GM12878 (cell line): ENCODE measurements around the gene TIPIN. TPM values are rescaled to one million over a fixed set of nuclear protein-coding genes. Genes with fewer than 3 reads are reported as not detected.
A peak's percentile ranks its signal among the peaks of the same experiment; 100 is the strongest.

Experiments
- ATAC-seq: fragments of 200-7000 bp; cut with Tn5 transposase; 3 replicates; pipeline ENCODE4 v1.9.1; 2020; ENCODE audit warnings: mild to moderate bottlenecking, moderate library complexity
- BruUV-seq: library from RNA; stranded (reverse); fragments of 400-500 nt; replicated peaks from 2 replicates; lab custom pipeline; 2021; lab: Mats Ljungman, UMichigan
- CTCF ChIA-PET: fragments of 300-600 bp; sonication (Branson Sonifier 250); formaldehyde crosslinking; extraction: SDS; loops from one replicate; lab custom pipeline; 2021; ENCODE audit warnings: inconsistent platforms; lab: Yijun Ruan, JAX
- POLR2A ChIA-PET: fragments of 350-600 bp; formaldehyde crosslinking; extraction: SDS; loops from one replicate; lab custom pipeline; 2021; ENCODE audit warnings: inconsistent platforms; lab: Charles Lee
- RAD21 ChIA-PET: fragments of 300-600 bp; sonication (Branson Sonifier 250); formaldehyde crosslinking; loops from one replicate; lab custom pipeline; 2023; ENCODE audit warnings: antibody characterized with exemption; ENCODE audit not compliant: unreplicated experiment; lab: Charles Lee
- SMC1A ChIA-PET: fragments of 300-600 bp; sonication (Branson Sonifier 250); formaldehyde crosslinking; loops from one replicate; lab custom pipeline; 2023; ENCODE audit not compliant: unreplicated experiment, uncharacterized antibody; lab: Charles Lee
- DNase-seq: peaks from one replicate; pipeline ENCODE4 v3.0.0-alpha.2; 2011; ENCODE audit warnings: low read depth, low spot score
- FAIRE-seq: peaks from 3 replicates; lab custom pipeline; 2011; peaks lifted over from hg19 to GRCh38; lab: Jason Lieb, UNC
- H2AFZ ChIP-seq: 2 replicates; pipeline ENCODE4 v1.6.0; 2011; ENCODE audit warnings: low read depth, low read length, control low read depth; ENCODE audit not compliant: control insufficient read depth
- H3K27ac ChIP-seq: 2 replicates; pipeline ENCODE4 v1.5.1; 2011; ENCODE audit warnings: control low read depth; ENCODE audit not compliant: control insufficient read depth, insufficient read depth
- H3K27me3 ChIP-seq, 2 experiments: replicated peaks in 1 of 2; 2 replicates each; pipeline versions ENCODE4 v1.6.0 to v1.6.1; 2011; ENCODE audit warnings: low read length in 1 of 2; ENCODE audit not compliant: control insufficient read depth in 2 of 2, insufficient read depth in 2 of 2
- H3K36me3 ChIP-seq, 2 experiments: 2 replicates each; pipeline ENCODE4 v1.5.1; 2011; ENCODE audit warnings: low read length in 1 of 2; ENCODE audit not compliant: control insufficient read depth in 2 of 2, insufficient read depth in 2 of 2
- H3K4me1 ChIP-seq: 2 replicates; pipeline ENCODE4 v1.6.1; 2011; ENCODE audit warnings: mild to moderate bottlenecking, low read length, moderate library complexity, mixed read lengths; ENCODE audit not compliant: control insufficient read depth, insufficient read depth
- H3K4me2 ChIP-seq: 2 replicates; pipeline ENCODE4 v1.6.0; 2011; ENCODE audit warnings: control low read depth; ENCODE audit not compliant: control insufficient read depth, insufficient read depth
- H3K4me3 ChIP-seq: fragments of 200-600 bp; sonication (generic); 2 replicates; pipeline ENCODE4 v1.5.1; 2016
- H3K79me2 ChIP-seq: 2 replicates; pipeline ENCODE4 v1.6.0; 2011; ENCODE audit warnings: low read length; ENCODE audit not compliant: control insufficient read depth, insufficient read depth
- H3K9ac ChIP-seq: 2 replicates; pipeline ENCODE4 v1.8.0; 2011; ENCODE audit warnings: low read length, control low read depth, mixed read lengths; ENCODE audit not compliant: control insufficient read depth, insufficient read depth
- H3K9me3 ChIP-seq: replicated peaks from 3 replicates; pipeline ENCODE4 v1.5.1; 2011; ENCODE audit warnings: mild to moderate bottlenecking, low read length; ENCODE audit not compliant: control insufficient read depth, insufficient read depth
- H4K20me1 ChIP-seq: 2 replicates; pipeline ENCODE4 v1.6.0; 2011; ENCODE audit not compliant: control insufficient read depth, insufficient read depth
- BHLHE40 ChIP-seq, 2 experiments: fragments of 450-650 bp in 1 of 2; IDR thresholded peaks; 2 replicates each; pipeline ENCODE4 v1.6.1; 2011 to 2017; ENCODE audit warnings: low read depth in 2 of 2, borderline replicate concordance in 1 of 2, improper control_type of control experiment in 1 of 2, low read length in 1 of 2, mild to moderate bottlenecking in 1 of 2
- CREB1 ChIP-seq: IDR thresholded peaks from 2 replicates; pipeline ENCODE4 v1.6.1; 2012; ENCODE audit warnings: low read depth, mild to moderate bottlenecking, inconsistent platforms
- EGR1 ChIP-seq, 2 experiments: IDR thresholded peaks; 1 replicate in 1 of 2; 2 replicates in 1 of 2; pipeline ENCODE4 v1.6.1; 2011 to 2012; ENCODE audit warnings: low read depth in 2 of 2, low read length in 2 of 2, borderline replicate concordance in 1 of 2, mild to moderate bottlenecking in 1 of 2, moderate library complexity in 1 of 2
- EP300 ChIP-seq, 2 experiments: fragments of 150-350 bp in 1 of 2; IDR thresholded peaks; 2 replicates each; pipeline ENCODE4 v1.6.1; 2011 to 2012; ENCODE audit warnings: low read depth in 2 of 2, low read length in 2 of 2, borderline replicate concordance in 1 of 2, improper control_type of control experiment in 1 of 2, inconsistent platforms in 1 of 2; ENCODE audit not compliant: control insufficient read depth in 1 of 2
- HCFC1 ChIP-seq: fragments of 150-350 bp; IDR thresholded peaks from 2 replicates; pipeline ENCODE4 v1.6.1; 2014; ENCODE audit warnings: low read length
- IKZF1 ChIP-seq: fragments of 450-650 bp; conservative IDR thresholded peaks from 2 replicates; pipeline ENCODE4 v1.6.1; 2017; ENCODE audit warnings: antibody characterized with exemption, mild to moderate bottlenecking
- JUNB ChIP-seq: IDR thresholded peaks from 2 replicates; pipeline ENCODE4 v1.6.1; 2016; ENCODE audit warnings: antibody characterized with exemption, mild to moderate bottlenecking
- MTA2 ChIP-seq: fragments of 450-650 bp; IDR thresholded peaks from 2 replicates; pipeline ENCODE4 v1.6.1; 2016; ENCODE audit warnings: low read depth, mild to moderate bottlenecking, moderate library complexity
- SPI1 ChIP-seq: IDR thresholded peaks from 2 replicates; pipeline ENCODE4 v1.6.1; 2011; ENCODE audit warnings: low read depth, mild to moderate bottlenecking, low read length, moderate library complexity, borderline replicate concordance; ENCODE audit not compliant: insufficient read depth
- TCF12 ChIP-seq: IDR thresholded peaks from 2 replicates; pipeline ENCODE4 v1.6.1; 2011; ENCODE audit warnings: low read depth, mild to moderate bottlenecking, low read length
- WGBS: methylation state at CpG from one replicate; pipeline ENCODE4 v1.1.6; 2016; ENCODE audit warnings: low lambda C conversion rate; ENCODE audit not compliant: insufficient replicate concordance, insufficient coverage; ENCODE audit errors: missing lambda C conversion rate; 5-methylcytosine and 5-hydroxymethylcytosine counted together
- in situ Hi-C: fragments of 300-500 bp; cut with MboI; formaldehyde crosslinking; loops from 9 replicates; pipeline ENCODE4 v1.14.3; 2018; ENCODE audit warnings: mixed read lengths
- intact Hi-C: fragments of 100-400 bp; cut with micrococcal nuclease; formaldehyde crosslinking; loops from one replicate; pipeline ENCODE4 v1.14.2; 2022; ENCODE audit not compliant: unreplicated experiment
- polyA plus RNA-seq, 11 experiments: library from polyadenylated mRNA; depleted of rRNA in 4 of 11; unstranded in 6 of 11; stranded (reverse) in 5 of 11; fragments of >200 nt; fragmentation: Nextera tagmentation in 4 of 11; fragmentation: Illumina TruSeq in 1 of 11; extraction: Ambion mirVana in 4 of 11; extraction: Trizol in 1 of 11; gene quantifications; 1 replicate in 1 of 11; 2 replicates in 10 of 11; pipeline versions ENCODE4 v1.2.1 to v1.2.3, GENCODE V29; 2011 to 2016; ENCODE audit warnings: inconsistent platforms in 2 of 11, missing spikeins in 2 of 11, low read depth in 1 of 11
- total RNA-seq, 4 experiments: library from RNA; depleted of rRNA in 3 of 4; stranded (reverse); fragments of >200 nt in 3 of 4; fragmentation: Illumina TruSeq in 1 of 4; extraction: Trizol in 1 of 4; gene quantifications; 2 replicates each; pipeline versions ENCODE4 v1.2.1 to v1.2.3, GENCODE V29; 2013 to 2021
- TF ChIP-seq, protein P1 (sequence below): fragments of 450-650 bp; conservative IDR thresholded peaks from 2 replicates; pipeline ENCODE4 v1.6.1; 2017; ENCODE audit warnings: mild to moderate bottlenecking, moderate library complexity
- TF ChIP-seq, protein P2 (sequence below): fragments of 450-650 bp; IDR thresholded peaks from 2 replicates; pipeline ENCODE4 v1.6.1; 2017; ENCODE audit warnings: mild to moderate bottlenecking, low read depth, inconsistent platforms; ENCODE audit not compliant: poor library complexity, severe bottlenecking

TIPIN gene
- total and polyA plus RNA-seq, 10 of the 15 experiments (the other 5 are each of a cell fraction or from before 2014, with no cell fraction given) = 21.1 to 69.2 (median 47.0) TPM

DNA sequence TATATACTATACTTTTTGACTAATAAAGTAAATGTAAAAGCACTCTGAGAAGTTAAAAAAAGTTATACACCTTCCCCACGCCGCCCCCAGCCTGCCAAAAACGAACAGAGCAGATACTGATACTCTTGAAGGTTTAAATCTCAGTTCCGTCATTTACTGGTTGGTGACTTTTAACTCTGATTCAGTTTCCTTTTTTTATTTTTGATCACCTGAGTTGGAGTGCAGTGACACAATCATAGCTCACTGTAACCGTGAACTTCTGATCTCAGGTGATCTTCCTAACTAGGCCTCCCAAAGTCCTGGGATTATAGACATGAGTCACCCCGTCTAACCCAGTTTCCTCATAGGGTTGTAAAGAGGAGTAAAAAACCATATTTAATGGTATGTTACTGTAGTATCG, 3.3 kb upstream of the TIPIN start:
- H3K27me3 ChIP-seq = no peaks in the 10 kb centered on the region
- H3K4me1 ChIP-seq = peaks cover 8% of the 10 kb centered on the region
- DNase-seq (peak; percentile 24), FAIRE-seq (no peak), ATAC-seq (peak; percentile 13)
- in situ Hi-C loops = loop anchor here (5.0 kb wide), 1 partner anchor 143 kb away; the partner anchor contains the start of gene RPL4
- H3K9me3 ChIP-seq = no peaks in the 10 kb centered on the region
- SMC1A ChIA-PET = interaction anchor here (0.6 to 1.0 kb wide), 5 partner anchors 10 to 43 kb away, joined by 3 to 5 read pairs (median 3); no protein-coding TSS in a partner anchor
- 77% methylated on average over 7 of the region's 7 CpGs for WGBS
- H3K79me2 ChIP-seq = peaks cover 14% of the 10 kb centered on the region
- peak overlapping the region; percentile 33 for H2AFZ ChIP-seq
- intact Hi-C loops = no loop called here
- no peaks in the 10 kb centered on the region for H4K20me1 ChIP-seq
- CTCF ChIA-PET = no interaction called here
- peak overlapping the region; percentile 65 for H3K27ac ChIP-seq
- POLR2A ChIA-PET = interaction anchor here (1.0 kb wide), 1 partner anchor 66 kb away, joined by 3 read pairs; no protein-coding TSS in a partner anchor
- RAD21 ChIA-PET = interaction anchor here (1.0 kb wide), 2 partner anchors 26 to 115 kb away, joined by 3 to 4 read pairs; no protein-coding TSS in a partner anchor
- H3K9ac ChIP-seq = peak overlapping the region; percentile 16; the same call in 1 of the 2 replicates
- no peak overlapping the region for H3K4me3 ChIP-seq
- BruUV-seq = no TSS peak
- no peaks in the 10 kb centered on the region for H3K36me3 ChIP-seq
- TF ChIP-seq IKZF1 = 0 out of 2 replicates have a peak, but pooled peaks have one; percentile 26
- TF ChIP-seq JUNB = peak; percentile 32; the same call in 1 of the 2 replicates
- TF ChIP-seq CREB1 = peak; percentile 48; the same call in 1 of the 2 replicates
- 0 out of 3 replicates have a peak, but pooled peaks of 1 of the 2 experiments have one; percentile 43 for TF ChIP-seq EGR1 (IDR thresholded peaks at IDR 0.05; ENCODE audit: borderline replicate concordance in 1 of 2, low read depth in 2 of 2, low read length in 2 of 2)
- TF ChIP-seq HCFC1 = no peak
- no peak for TF ChIP-seq TCF12
- TF ChIP-seq SPI1 = peak; percentile 49; the same call in 1 of the 2 replicates
- TF ChIP-seq, protein P1, sequence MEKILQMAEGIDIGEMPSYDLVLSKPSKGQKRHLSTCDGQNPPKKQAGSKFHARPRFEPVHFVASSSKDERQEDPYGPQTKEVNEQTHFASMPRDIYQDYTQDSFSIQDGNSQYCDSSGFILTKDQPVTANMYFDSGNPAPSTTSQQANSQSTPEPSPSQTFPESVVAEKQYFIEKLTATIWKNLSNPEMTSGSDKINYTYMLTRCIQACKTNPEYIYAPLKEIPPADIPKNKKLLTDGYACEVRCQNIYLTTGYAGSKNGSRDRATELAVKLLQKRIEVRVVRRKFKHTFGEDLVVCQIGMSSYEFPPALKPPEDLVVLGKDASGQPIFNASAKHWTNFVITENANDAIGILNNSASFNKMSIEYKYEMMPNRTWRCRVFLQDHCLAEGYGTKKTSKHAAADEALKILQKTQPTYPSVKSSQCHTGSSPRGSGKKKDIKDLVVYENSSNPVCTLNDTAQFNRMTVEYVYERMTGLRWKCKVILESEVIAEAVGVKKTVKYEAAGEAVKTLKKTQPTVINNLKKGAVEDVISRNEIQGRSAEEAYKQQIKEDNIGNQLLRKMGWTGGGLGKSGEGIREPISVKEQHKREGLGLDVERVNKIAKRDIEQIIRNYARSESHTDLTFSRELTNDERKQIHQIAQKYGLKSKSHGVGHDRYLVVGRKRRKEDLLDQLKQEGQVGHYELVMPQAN = no peak
- 0 out of 2 replicates have a peak, but pooled peaks have one; percentile 21 for TF ChIP-seq MTA2
- TF ChIP-seq, protein P2, sequence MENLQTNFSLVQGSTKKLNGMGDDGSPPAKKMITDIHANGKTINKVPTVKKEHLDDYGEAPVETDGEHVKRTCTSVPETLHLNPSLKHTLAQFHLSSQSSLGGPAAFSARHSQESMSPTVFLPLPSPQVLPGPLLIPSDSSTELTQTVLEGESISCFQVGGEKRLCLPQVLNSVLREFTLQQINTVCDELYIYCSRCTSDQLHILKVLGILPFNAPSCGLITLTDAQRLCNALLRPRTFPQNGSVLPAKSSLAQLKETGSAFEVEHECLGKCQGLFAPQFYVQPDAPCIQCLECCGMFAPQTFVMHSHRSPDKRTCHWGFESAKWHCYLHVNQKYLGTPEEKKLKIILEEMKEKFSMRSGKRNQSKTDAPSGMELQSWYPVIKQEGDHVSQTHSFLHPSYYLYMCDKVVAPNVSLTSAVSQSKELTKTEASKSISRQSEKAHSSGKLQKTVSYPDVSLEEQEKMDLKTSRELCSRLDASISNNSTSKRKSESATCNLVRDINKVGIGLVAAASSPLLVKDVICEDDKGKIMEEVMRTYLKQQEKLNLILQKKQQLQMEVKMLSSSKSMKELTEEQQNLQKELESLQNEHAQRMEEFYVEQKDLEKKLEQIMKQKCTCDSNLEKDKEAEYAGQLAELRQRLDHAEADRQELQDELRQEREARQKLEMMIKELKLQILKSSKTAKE = no peak
- no peak for TF ChIP-seq EP300 (IDR thresholded peaks at IDR 0.05; ENCODE audit: borderline replicate concordance in 1 of 2, control insufficient read depth in 1 of 2, low read depth in 2 of 2, low read length in 2 of 2)
- TF ChIP-seq BHLHE40 (IDR thresholded peaks at IDR 0.05; ENCODE audit: borderline replicate concordance in 1 of 2, low read depth in 2 of 2, low read length in 1 of 2) = peak; percentile 42 to 44; a peak in 1 of 4 replicates
- H3K4me2 ChIP-seq = peak overlapping the region; percentile 13; the same call in 1 of the 2 replicates
